Breast epithelium (tissue), 4 donors: ENCODE results near the gene EIF2B1. TPM values are rescaled to one million over a fixed set of nuclear protein-coding genes. Genes with fewer than 3 reads are reported as not detected.

ENCODE experiments used
- DNase-seq, 2 donors: peaks; one replicate each; pipeline ENCODE4 v3.0.0-alpha.2; 2019; ENCODE audit warnings: low spot score in 2 of 2
- H3K27ac ChIP-seq, 2 donors: fragments of 200-600 bp; sonication (generic) in 1 of 2; one replicate each; pipeline ENCODE4 v1.5.1; 2016 to 2019; ENCODE audit warnings: mild to moderate bottlenecking in 1 of 2
- H3K27me3 ChIP-seq, 2 donors: fragments of 200-600 bp; sonication (generic) in 1 of 2; one replicate each; pipeline versions ENCODE4 v1.5.1 to v1.6.0; 2017 to 2019; ENCODE audit warnings: control low read depth in 1 of 2, mild to moderate bottlenecking in 1 of 2
- H3K36me3 ChIP-seq: fragments of 200-600 bp; one replicate; pipeline ENCODE4 v1.5.1; 2019
- H3K4me1 ChIP-seq, 2 donors: fragments of 200-600 bp; sonication (generic); one replicate each; pipeline ENCODE4 v1.5.1; 2016 to 2019; ENCODE audit warnings: control low read depth in 1 of 2
- H3K4me3 ChIP-seq, 3 donors: fragments of 200-600 bp; sonication (generic); 1 replicate in 2 of 3; 2 replicates in 1 of 3; pipeline ENCODE4 v1.5.1; 2016 to 2019; ENCODE audit warnings: mild to moderate bottlenecking in 3 of 3, moderate library complexity in 2 of 3
- H3K9me3 ChIP-seq, 2 donors: fragments of 200-600 bp; sonication (generic) in 1 of 2; one replicate each; pipeline ENCODE4 v1.5.1; 2016 to 2019; ENCODE audit warnings: control low read depth in 1 of 2
- POLR2A ChIP-seq: fragments of 450-650 bp; IDR thresholded peaks from one replicate; pipeline ENCODE4 v1.6.1; 2016; ENCODE audit warnings: antibody characterized with exemption, mild to moderate bottlenecking, moderate library complexity
- POLR2AphosphoS5 ChIP-seq, 3 donors: sonication (generic); formaldehyde crosslinking; IDR thresholded peaks; one replicate each; pipeline ENCODE4 v1.6.1; 2017; ENCODE audit warnings: antibody characterized with exemption in 3 of 3
- intact Hi-C: fragments of 100-400 bp; cut with DNase I; formaldehyde crosslinking; loops from one replicate; pipeline ENCODE4 v1.15.1; 2023; ENCODE audit warnings: low total_unique reads
- total RNA-seq, 3 donors: library from RNA; depleted of rRNA; stranded (reverse); fragments of >200 nt; gene quantifications; one replicate each; pipeline ENCODE4 v1.1.0, GENCODE V29; 2016
- TF ChIP-seq, protein P1 (sequence below), 3 donors: fragments of 450-650 bp; IDR thresholded peaks; one replicate each; pipeline ENCODE4 v1.5.1; 2016 to 2017; ENCODE audit warnings: antibody characterized with exemption in 3 of 3, mild to moderate bottlenecking in 3 of 3, moderate library complexity in 3 of 3

Gene EIF2B1
- total RNA-seq, 3 donors from 2014 or later = 133 to 162 (median 147) TPM

DNA sequence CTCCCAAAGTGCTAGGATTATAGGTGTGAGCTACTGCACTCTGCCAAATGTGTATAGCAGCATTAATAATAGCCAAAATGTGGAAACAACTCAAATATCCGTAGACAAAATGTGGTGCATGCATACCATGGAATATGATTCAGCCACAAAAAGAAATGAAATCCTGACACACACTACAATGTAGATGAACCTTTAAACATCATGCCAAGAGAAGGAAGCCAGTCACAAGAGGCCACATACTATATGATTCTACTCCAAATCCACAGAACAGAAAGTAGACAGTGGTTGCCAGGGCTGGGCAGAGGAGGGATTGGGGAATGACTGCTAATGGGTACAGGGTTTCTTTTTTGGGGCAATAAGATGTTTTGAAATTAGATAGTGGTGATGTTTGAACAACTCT is 56.9 kb downstream of the EIF2B1 start:
- no peak overlapping the region for H3K27ac ChIP-seq
- intact Hi-C loops = no loop called here

DNA sequence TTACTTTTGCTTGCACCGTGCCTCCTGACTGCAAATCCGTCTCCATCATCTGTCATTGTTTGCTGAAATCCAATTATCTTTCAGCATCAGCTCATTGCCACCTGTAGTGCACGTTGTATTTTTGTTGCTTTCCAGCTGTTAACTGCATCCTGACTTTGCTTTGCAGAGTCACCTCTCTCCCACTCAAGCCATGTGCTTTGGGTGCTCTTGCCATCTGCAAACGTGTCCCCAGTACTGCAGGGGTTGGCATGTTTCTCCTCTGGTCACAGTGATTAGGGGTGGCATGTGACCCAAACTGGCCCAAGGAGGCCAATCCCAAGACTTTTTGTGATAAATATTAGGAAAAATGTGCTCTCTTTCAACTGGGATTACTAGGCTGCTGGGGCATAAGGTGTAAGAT is 59.6 kb downstream of the EIF2B1 start:
- H3K27ac ChIP-seq = no peak overlapping the region
- DNase-seq = no peak
- H3K27me3 ChIP-seq = no peaks in the 10 kb centered on the region
- H3K4me1 ChIP-seq = no peaks in the 10 kb centered on the region
- TF ChIP-seq POLR2AphosphoS5 (IDR thresholded peaks at IDR 0.05) (no peak), POLR2A (no peak)
- TF ChIP-seq, protein P1, sequence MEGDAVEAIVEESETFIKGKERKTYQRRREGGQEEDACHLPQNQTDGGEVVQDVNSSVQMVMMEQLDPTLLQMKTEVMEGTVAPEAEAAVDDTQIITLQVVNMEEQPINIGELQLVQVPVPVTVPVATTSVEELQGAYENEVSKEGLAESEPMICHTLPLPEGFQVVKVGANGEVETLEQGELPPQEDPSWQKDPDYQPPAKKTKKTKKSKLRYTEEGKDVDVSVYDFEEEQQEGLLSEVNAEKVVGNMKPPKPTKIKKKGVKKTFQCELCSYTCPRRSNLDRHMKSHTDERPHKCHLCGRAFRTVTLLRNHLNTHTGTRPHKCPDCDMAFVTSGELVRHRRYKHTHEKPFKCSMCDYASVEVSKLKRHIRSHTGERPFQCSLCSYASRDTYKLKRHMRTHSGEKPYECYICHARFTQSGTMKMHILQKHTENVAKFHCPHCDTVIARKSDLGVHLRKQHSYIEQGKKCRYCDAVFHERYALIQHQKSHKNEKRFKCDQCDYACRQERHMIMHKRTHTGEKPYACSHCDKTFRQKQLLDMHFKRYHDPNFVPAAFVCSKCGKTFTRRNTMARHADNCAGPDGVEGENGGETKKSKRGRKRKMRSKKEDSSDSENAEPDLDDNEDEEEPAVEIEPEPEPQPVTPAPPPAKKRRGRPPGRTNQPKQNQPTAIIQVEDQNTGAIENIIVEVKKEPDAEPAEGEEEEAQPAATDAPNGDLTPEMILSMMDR (IDR thresholded peaks at IDR 0.05) = no peak
- intact Hi-C loops = no loop called here
- H3K36me3 ChIP-seq = no peaks in the 10 kb centered on the region
- no peak overlapping the region for H3K4me3 ChIP-seq
- H3K9me3 ChIP-seq = no peaks in the 10 kb centered on the region

More for the DNA sequence above, 56.9 kb downstream of the EIF2B1 start:
- no peaks in the 10 kb centered on the region for H3K4me1 ChIP-seq
- H3K4me3 ChIP-seq = no peak overlapping the region
- DNase-seq = no peak
- no peaks in the 10 kb centered on the region for H3K9me3 ChIP-seq
- TF ChIP-seq, protein P1 (IDR thresholded peaks at IDR 0.05) = no peak
- TF ChIP-seq POLR2A (no peak), POLR2AphosphoS5 (IDR thresholded peaks at IDR 0.05) (no peak)
- H3K27me3 ChIP-seq = no peaks in the 10 kb centered on the region
- no peaks in the 10 kb centered on the region for H3K36me3 ChIP-seq

DNA sequence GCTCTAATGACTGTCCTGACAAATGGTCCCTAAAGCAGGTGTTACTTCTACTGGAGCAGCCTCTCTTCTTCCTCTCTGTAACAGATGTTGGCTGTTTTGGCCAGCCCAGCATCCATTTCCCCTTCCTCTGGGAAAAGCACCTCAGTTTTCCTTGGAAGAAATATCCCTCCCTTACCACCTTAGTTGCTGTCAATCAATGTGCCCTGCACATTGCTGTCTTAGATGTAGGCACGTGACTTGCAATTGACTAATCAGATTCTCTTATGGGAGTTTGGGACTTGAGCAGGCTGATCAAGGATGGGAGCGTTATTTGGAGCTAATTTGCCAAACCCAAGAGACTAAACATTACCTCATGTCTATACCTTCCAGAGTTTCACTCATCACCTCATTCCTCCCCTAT is 61.1 kb downstream of the EIF2B1 start:
- no peak overlapping the region for H3K4me3 ChIP-seq
- intact Hi-C loops = no loop called here

DNA sequence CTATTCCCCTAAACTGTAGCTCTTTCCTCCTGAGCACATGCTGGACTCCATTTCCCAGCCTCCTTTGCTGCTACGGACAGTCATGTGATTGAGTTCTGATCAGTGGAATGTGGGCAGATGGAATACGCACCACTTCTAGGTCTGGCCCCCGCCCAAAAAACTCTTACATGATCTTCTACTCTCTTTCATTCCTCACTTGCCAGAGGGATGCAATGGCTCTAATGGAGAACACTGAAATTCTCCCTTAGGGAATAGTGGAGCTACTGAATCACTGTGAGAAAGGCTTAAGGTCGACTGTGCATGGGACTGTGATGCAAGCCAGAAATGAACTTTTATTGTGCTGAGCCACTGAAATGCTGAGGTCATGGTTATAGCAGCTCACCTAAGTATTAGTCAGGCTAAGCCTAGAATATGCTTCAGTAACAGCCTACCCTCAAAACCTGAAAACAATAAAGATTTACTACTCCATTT is 62.1 kb downstream of the EIF2B1 start:
- no peaks in the 10 kb centered on the region for H3K9me3 ChIP-seq
- no peak overlapping the region for H3K4me3 ChIP-seq
- no peak for DNase-seq
- no peak for TF ChIP-seq POLR2AphosphoS5 (IDR thresholded peaks at IDR 0.05)
- no peak for TF ChIP-seq POLR2A
- TF ChIP-seq, protein P1 (IDR thresholded peaks at IDR 0.05) = no peak
- H3K4me1 ChIP-seq = no peaks in the 10 kb centered on the region
- H3K27ac ChIP-seq = peak overlapping the region in 1 of 2 donors; percentile 9
- no peaks in the 10 kb centered on the region for H3K36me3 ChIP-seq
- H3K27me3 ChIP-seq = no peaks in the 10 kb centered on the region
- intact Hi-C loops = no loop called here

More for the DNA sequence above, 61.1 kb downstream of the EIF2B1 start:
- no peak for DNase-seq
- Histone ChIP-seq H3K9me3 (no peaks in the 10 kb centered on the region), H3K27ac (no peak overlapping the region), H3K27me3 (no peaks in the 10 kb centered on the region), H3K36me3 (no peaks in the 10 kb centered on the region), H3K4me1 (no peaks in the 10 kb centered on the region)
- TF ChIP-seq POLR2A = no peak
- TF ChIP-seq, protein P1 (IDR thresholded peaks at IDR 0.05) = no peak
- no peak for TF ChIP-seq POLR2AphosphoS5 (IDR thresholded peaks at IDR 0.05)

Other genes starting within 250 kb of the EIF2B1 start
- 10 to 100 TPM; 27.4 to 53.0 (median 31.1) TPM for gene KMT5A, start 249.6 kb downstream of the EIF2B1 start, total RNA-seq
- gene RILPL2, start 197.0 kb downstream of the EIF2B1 start, total RNA-seq = 10 to 100 TPM in 1 of 3 donors, 1 to 10 TPM in 2; 8.9 to 11.8 (median 9.1) TPM
- gene SNRNP35, start 175.5 kb downstream of the EIF2B1 start, total RNA-seq = 10 to 100 TPM; 14.6 to 24.1 (median 17.7) TPM
- 10 to 100 TPM; 14.4 to 15.1 (median 14.7) TPM for gene RILPL1, start 100.0 kb downstream of the EIF2B1 start, total RNA-seq
- 100 to 1,000 TPM; 137 to 153 (median 152) TPM for gene TMED2, start 49.1 kb downstream of the EIF2B1 start, total RNA-seq
- gene DDX55, start 31.6 kb downstream of the EIF2B1 start, total RNA-seq = 10 to 100 TPM; 17.3 to 36.4 (median 19.7) TPM
- gene GTF2H3, start 143 bp upstream of the EIF2B1 start, total RNA-seq = 10 to 100 TPM; 13.0 to 28.1 (median 23.3) TPM
- 10 to 100 TPM; 11.5 to 22.2 (median 13.1) TPM for gene TCTN2, start 37.4 kb upstream of the EIF2B1 start, total RNA-seq
- gene ATP6V0A2, start 78.7 kb upstream of the EIF2B1 start, total RNA-seq = 10 to 100 TPM; 23.0 to 27.7 (median 26.2) TPM
- gene DNAH10, start 128.6 kb upstream of the EIF2B1 start, total RNA-seq = under 1 TPM; under 0.01 to 0.44 (median 0.33) TPM